OCI-LY3 (cell line): Measurements from ENCODE around the gene TLE3.

Experiments
- CTCF ChIP-seq: fragments of 200-600, 300-600 bp; sonication (generic); IDR thresholded peaks from 2 replicates; pipeline ENCODE4 v1.5.1; 2014; ENCODE audit warnings: antibody characterized with exemption, low read length, low read depth
- EZH2phosphoT487 ChIP-seq: fragments of 200-600 bp; shearing (Covaris generic); IDR thresholded peaks from 2 replicates; pipeline ENCODE4 v1.6.1; 2018; ENCODE audit warnings: antibody characterized with exemption, mixed run types, low read depth

- TF ChIP-seq CTCF (no peak), EZH2phosphoT487 (no peak)
These were observed 77.5 kb downstream of the TLE3 start for GRCh38 chr15:70020229-70020628.
